ENCODE measurements around the gene BTBD19. TPM values are rescaled to one million over a fixed set of nuclear protein-coding genes. Genes with fewer than 3 reads are reported as not detected.

Gene BTBD19
- total and polyA plus RNA-seq, 9 of the 15 experiments (the other 6 are each of a cell fraction or from before 2014, with no cell fraction given): 0.22 to 2.0 (median 0.95) TPM

DNA sequence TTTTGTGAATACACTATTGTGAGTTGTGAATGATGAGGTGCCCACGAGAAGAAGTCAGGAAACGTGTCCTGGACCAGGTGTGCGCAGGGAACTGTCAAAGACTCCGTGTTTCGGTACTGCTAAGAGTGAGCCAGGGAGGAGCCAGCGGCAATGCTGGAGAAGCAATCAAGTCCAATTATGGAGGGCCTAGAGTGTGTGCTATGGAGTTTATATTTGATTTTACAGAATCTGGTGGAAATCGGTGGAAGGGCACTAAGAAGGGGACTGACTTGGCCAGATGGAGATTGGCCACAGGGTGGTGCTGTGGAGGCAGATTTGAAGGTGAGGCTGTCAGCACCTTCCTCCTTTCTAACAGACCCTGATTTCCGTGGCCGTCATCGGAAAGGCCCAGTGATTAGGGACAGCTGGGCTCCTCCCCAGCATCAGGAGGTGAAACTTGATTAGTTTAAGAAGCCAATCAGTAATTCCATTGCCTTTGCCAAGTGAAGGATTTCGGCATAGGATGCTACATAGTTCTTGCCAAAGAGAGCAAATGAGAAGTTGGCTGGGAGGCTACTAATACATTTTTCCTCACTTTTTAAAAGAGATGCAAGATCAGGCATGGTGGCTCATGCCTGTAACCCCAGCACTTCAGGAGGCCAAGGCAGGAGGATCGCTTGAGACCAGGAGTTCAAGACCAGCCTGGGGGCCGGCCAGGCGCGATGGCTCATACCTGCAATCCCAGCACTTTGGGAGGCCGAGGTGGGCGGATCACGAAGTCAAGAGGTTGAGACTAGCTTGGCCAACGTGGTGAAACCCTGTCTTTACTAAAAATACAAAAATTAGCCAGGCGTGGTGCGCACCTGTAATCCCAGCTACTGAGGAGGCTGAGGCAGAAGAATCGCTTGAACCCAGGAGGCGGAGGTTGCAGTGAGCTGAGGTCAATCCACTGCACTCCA, 27.7 kb downstream of the BTBD19 start (continued):
- TF ChIP-seq, protein P1, sequence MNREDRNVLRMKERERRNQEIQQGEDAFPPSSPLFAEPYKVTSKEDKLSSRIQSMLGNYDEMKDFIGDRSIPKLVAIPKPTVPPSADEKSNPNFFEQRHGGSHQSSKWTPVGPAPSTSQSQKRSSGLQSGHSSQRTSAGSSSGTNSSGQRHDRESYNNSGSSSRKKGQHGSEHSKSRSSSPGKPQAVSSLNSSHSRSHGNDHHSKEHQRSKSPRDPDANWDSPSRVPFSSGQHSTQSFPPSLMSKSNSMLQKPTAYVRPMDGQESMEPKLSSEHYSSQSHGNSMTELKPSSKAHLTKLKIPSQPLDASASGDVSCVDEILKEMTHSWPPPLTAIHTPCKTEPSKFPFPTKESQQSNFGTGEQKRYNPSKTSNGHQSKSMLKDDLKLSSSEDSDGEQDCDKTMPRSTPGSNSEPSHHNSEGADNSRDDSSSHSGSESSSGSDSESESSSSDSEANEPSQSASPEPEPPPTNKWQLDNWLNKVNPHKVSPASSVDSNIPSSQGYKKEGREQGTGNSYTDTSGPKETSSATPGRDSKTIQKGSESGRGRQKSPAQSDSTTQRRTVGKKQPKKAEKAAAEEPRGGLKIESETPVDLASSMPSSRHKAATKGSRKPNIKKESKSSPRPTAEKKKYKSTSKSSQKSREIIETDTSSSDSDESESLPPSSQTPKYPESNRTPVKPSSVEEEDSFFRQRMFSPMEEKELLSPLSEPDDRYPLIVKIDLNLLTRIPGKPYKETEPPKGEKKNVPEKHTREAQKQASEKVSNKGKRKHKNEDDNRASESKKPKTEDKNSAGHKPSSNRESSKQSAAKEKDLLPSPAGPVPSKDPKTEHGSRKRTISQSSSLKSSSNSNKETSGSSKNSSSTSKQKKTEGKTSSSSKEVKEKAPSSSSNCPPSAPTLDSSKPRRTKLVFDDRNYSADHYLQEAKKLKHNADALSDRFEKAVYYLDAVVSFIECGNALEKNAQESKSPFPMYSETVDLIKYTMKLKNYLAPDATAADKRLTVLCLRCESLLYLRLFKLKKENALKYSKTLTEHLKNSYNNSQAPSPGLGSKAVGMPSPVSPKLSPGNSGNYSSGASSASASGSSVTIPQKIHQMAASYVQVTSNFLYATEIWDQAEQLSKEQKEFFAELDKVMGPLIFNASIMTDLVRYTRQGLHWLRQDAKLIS (CRISPR knock-in tag; IDR thresholded peaks at IDR 0.05): no peak
- TF ChIP-seq, protein P2, sequence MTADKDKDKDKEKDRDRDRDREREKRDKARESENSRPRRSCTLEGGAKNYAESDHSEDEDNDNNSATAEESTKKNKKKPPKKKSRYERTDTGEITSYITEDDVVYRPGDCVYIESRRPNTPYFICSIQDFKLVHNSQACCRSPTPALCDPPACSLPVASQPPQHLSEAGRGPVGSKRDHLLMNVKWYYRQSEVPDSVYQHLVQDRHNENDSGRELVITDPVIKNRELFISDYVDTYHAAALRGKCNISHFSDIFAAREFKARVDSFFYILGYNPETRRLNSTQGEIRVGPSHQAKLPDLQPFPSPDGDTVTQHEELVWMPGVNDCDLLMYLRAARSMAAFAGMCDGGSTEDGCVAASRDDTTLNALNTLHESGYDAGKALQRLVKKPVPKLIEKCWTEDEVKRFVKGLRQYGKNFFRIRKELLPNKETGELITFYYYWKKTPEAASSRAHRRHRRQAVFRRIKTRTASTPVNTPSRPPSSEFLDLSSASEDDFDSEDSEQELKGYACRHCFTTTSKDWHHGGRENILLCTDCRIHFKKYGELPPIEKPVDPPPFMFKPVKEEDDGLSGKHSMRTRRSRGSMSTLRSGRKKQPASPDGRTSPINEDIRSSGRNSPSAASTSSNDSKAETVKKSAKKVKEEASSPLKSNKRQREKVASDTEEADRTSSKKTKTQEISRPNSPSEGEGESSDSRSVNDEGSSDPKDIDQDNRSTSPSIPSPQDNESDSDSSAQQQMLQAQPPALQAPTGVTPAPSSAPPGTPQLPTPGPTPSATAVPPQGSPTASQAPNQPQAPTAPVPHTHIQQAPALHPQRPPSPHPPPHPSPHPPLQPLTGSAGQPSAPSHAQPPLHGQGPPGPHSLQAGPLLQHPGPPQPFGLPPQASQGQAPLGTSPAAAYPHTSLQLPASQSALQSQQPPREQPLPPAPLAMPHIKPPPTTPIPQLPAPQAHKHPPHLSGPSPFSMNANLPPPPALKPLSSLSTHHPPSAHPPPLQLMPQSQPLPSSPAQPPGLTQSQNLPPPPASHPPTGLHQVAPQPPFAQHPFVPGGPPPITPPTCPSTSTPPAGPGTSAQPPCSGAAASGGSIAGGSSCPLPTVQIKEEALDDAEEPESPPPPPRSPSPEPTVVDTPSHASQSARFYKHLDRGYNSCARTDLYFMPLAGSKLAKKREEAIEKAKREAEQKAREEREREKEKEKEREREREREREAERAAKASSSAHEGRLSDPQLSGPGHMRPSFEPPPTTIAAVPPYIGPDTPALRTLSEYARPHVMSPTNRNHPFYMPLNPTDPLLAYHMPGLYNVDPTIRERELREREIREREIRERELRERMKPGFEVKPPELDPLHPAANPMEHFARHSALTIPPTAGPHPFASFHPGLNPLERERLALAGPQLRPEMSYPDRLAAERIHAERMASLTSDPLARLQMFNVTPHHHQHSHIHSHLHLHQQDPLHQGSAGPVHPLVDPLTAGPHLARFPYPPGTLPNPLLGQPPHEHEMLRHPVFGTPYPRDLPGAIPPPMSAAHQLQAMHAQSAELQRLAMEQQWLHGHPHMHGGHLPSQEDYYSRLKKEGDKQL (CRISPR knock-in tag; IDR thresholded peaks at IDR 0.05; ENCODE audit: borderline replicate concordance): no peak
- TF ChIP-seq KLF6 (CRISPR knock-in tag; IDR thresholded peaks at IDR 0.05; ENCODE audit: borderline replicate concordance) (no peak), PTBP1 (IDR thresholded peaks at IDR 0.05; ENCODE audit: low read depth, low read length) (no peak), ZNF717 (CRISPR knock-in tag; IDR thresholded peaks at IDR 0.05) (no peak), TEAD2 (tag; IDR thresholded peaks at IDR 0.05) (no peak), TARDBP (IDR thresholded peaks at IDR 0.05) (no peak), ZNF239 (CRISPR knock-in tag; IDR thresholded peaks at IDR 0.05) (no peak), ATF1 (CRISPR knock-in tag; IDR thresholded peaks at IDR 0.05) (no peak), ATF1 (tag; IDR thresholded peaks at IDR 0.05) (peak; percentile 45; the same call in 1 of the 2 replicates), IFI16 (CRISPR knock-in tag; IDR thresholded peaks at IDR 0.05) (no peak), SREBF1 (IDR thresholded peaks at IDR 0.05; ENCODE audit: borderline replicate concordance, low read depth, low read length) (no peak), ZNF3 (CRISPR knock-in tag; IDR thresholded peaks at IDR 0.05) (no peak)
- TF ChIP-seq, protein P3, sequence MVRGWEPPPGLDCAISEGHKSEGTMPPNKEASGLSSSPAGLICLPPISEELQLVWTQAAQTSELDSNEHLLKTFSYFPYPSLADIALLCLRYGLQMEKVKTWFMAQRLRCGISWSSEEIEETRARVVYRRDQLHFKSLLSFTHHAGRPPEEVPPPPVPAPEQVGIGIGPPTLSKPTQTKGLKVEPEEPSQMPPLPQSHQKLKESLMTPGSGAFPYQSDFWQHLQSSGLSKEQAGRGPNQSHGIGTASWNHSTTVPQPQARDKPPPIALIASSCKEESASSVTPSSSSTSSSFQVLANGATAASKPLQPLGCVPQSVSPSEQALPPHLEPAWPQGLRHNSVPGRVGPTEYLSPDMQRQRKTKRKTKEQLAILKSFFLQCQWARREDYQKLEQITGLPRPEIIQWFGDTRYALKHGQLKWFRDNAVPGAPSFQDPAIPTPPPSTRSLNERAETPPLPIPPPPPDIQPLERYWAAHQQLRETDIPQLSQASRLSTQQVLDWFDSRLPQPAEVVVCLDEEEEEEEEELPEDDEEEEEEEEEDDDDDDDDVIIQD (CRISPR knock-in tag; IDR thresholded peaks at IDR 0.05): 0 out of 2 replicates have a peak, but pooled peaks have one; percentile 50
- TF ChIP-seq, protein P4, sequence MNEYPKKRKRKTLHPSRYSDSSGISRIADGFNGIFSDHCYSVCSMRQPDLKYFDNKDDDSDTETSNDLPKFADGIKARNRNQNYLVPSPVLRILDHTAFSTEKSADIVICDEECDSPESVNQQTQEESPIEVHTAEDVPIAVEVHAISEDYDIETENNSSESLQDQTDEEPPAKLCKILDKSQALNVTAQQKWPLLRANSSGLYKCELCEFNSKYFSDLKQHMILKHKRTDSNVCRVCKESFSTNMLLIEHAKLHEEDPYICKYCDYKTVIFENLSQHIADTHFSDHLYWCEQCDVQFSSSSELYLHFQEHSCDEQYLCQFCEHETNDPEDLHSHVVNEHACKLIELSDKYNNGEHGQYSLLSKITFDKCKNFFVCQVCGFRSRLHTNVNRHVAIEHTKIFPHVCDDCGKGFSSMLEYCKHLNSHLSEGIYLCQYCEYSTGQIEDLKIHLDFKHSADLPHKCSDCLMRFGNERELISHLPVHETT (CRISPR knock-in tag; conservative IDR thresholded peaks at IDR 0.05 in 1 of 2, IDR thresholded peaks at IDR 0.05 in 1 of 2): no peak

Measured in K562 (cell line).